T-helper 17 cell (primary cell): ENCODE results near the gene SEMA3C. TPM values are rescaled to one million over a fixed set of nuclear protein-coding genes. Genes with fewer than 3 reads are reported as not detected.

Experiments
- ATAC-seq: fragments of 150-1000 bp; cut with Tn5 transposase; 2 replicates; pipeline ENCODE4 v1.10.0; 2021; ENCODE audit warnings: mild to moderate bottlenecking, moderate library complexity
- DNase-seq, 3 donors: peaks; one replicate each; pipeline versions ENCODE4 v3.0.0 to v3.0.0-alpha.2; 2020 to 2021
- H3K9me3 ChIP-seq: one replicate; pipeline ENCODE4 v1.7.0; 2013; ENCODE audit warnings: low read length, mild to moderate bottlenecking; ENCODE audit not compliant: control insufficient read depth, poor library complexity, severe bottlenecking
- H3K27ac Mint-ChIP-seq: one replicate; pipeline ENCODE4 v1.8.0; 2022; ENCODE audit warnings: mild to moderate bottlenecking, moderate library complexity, mixed read lengths
- H3K27me3 Mint-ChIP-seq: one replicate; pipeline ENCODE4 v1.8.0; 2022; ENCODE audit warnings: mixed read lengths
- H3K36me3 Mint-ChIP-seq: one replicate; pipeline ENCODE4 v1.8.0; 2022; ENCODE audit warnings: low read depth, mixed read lengths
- H3K4me1 Mint-ChIP-seq: one replicate; pipeline ENCODE4 v1.8.0; 2022; ENCODE audit warnings: mild to moderate bottlenecking, mixed read lengths
- H3K4me3 Mint-ChIP-seq: one replicate; pipeline ENCODE4 v1.8.0; 2022; ENCODE audit warnings: mild to moderate bottlenecking, moderate library complexity, mixed read lengths
- total RNA-seq, 4 donors: library from RNA in 2 of 4; stranded (reverse) in 2 of 4; gene quantifications; one replicate each; pipeline ENCODE4 v1.2.3 and lab custom pipeline; 2022 to 2026

SEMA3C gene
- total RNA-seq, 2 donors from 2014 or later: 0.26 to 0.62 TPM

DNA sequence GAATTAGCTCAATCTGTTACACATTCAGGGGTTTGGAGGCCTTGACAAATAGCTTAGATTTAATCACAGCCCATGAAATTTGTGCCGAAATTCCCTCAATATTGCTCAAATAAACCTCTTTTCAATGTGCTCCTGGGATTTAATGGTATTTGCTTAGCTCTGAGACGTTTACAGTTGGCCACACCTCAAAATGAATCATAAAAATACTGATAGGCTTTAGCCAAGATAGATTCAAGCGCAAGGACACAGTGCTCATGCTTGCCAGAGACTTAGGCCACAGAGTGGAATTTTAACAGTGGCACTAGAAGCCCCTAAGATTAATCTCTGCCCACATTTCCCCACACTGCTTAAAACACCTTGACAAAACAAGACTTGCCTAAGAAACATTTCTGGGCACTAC is 2.3 kb upstream of the SEMA3C start:
- H3K4me3 Mint-ChIP-seq: no peak overlapping the region
- H3K27ac Mint-ChIP-seq: no peak overlapping the region
- H3K27me3 Mint-ChIP-seq: peaks cover 26% of the 10 kb centered on the region
- H3K36me3 Mint-ChIP-seq: no peaks in the 10 kb centered on the region
- H3K4me1 Mint-ChIP-seq: no peaks in the 10 kb centered on the region
- H3K9me3 ChIP-seq: no peaks in the 10 kb centered on the region
- DNase-seq: no peak
- no peak for ATAC-seq

DNA sequence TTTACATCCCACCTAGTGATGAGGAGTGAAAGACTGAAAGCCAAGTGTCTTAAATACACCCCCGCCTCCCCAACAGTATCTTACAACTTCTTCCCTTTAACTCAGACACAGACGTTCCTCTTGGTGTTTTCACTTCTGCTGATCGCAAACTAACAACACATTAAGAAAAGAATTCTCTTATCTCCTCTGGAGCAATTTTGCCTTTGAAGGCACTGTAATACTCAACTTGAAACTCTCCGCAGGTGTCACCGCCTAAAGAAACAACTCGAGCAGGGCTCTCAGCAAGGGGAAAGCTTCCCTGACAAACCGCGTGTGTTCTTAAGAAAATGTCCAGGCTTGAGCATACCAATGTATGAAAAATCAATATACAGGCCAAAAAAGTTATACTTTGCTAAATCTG is 452 bp downstream of the SEMA3C start:
- ATAC-seq (no peak), DNase-seq (no peak)
- no peak overlapping the region for H3K4me3 Mint-ChIP-seq
- peaks cover 26% of the 10 kb centered on the region for H3K27me3 Mint-ChIP-seq
- H3K4me1 Mint-ChIP-seq: no peaks in the 10 kb centered on the region
- no peaks in the 10 kb centered on the region for H3K36me3 Mint-ChIP-seq
- no peaks in the 10 kb centered on the region for H3K9me3 ChIP-seq
- H3K27ac Mint-ChIP-seq: no peak overlapping the region

DNA sequence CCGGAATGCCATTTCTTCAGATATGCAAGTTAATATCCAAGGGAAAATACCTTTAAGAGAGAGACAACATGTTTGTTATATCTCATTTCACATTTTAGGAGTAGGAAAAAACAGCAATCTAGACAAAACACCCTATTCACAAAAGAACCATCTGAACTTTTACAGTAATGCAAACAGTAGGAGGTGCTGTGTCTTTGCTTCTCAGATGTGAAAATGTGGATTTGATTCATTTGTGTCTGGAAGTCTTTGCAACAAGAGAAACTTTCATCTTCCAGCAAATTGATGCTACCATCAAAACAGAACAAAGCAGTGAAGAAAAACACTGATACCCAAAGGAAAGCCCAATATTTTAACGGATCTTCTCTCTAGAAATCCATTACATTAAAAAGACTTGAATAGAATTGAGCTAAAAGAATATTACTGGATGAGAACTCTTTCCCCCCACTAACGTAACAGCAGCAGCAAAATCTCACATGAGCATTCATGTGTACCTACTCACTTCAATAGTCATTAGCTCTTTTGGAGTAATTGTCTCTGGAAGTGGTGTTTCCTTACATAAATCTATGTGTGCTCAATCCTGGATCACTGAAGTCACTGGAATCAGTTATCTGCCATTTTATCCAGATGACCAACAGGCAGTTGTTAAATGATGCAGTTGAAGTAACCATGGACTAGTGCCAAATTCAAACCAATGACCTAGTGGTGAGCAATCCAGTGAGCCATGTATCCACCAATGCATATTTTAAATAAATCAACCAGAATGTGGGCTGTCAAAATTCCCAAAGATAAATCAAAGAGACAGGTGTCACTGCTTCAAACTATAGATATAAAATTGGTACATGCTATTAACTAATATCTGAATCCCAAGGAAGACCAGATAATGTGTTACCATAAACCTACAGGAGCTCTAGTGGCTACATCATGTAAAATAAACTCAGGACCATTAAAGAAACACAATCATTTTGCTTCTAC is 1.8 kb downstream of the SEMA3C start:
- ATAC-seq: no peak
- H3K9me3 ChIP-seq: no peaks in the 10 kb centered on the region
- H3K4me3 Mint-ChIP-seq: no peak overlapping the region
- peaks cover 26% of the 10 kb centered on the region for H3K27me3 Mint-ChIP-seq
- DNase-seq: no peak
- H3K36me3 Mint-ChIP-seq: no peaks in the 10 kb centered on the region
- H3K4me1 Mint-ChIP-seq: no peaks in the 10 kb centered on the region
- H3K27ac Mint-ChIP-seq: no peak overlapping the region

DNA sequence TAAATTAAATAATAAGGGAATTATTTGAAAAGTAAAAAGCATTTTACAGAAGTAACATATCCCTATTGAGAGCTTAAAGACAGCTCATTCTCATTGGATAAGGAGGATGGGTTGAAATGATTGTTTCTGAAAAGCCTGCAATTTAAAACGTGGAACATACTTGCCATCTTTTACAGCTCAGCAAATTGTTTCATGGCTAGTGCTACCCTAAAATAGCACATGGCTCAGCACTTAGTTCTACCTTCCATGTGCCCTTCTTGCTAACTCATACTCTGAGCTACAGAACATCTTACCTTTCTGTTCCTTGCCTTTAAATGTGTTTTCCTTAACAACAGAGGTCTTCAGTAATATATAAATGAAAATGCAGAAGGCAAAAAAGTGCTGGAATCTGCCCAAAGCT is 8.6 kb downstream of the SEMA3C start:
- Mint-ChIP-seq H3K27ac (no peak overlapping the region), H3K36me3 (no peaks in the 10 kb centered on the region), H3K27me3 (no peaks in the 10 kb centered on the region), H3K4me1 (no peaks in the 10 kb centered on the region), H3K4me3 (no peak overlapping the region)
- no peak for DNase-seq
- no peak for ATAC-seq
- no peaks in the 10 kb centered on the region for H3K9me3 ChIP-seq

DNA sequence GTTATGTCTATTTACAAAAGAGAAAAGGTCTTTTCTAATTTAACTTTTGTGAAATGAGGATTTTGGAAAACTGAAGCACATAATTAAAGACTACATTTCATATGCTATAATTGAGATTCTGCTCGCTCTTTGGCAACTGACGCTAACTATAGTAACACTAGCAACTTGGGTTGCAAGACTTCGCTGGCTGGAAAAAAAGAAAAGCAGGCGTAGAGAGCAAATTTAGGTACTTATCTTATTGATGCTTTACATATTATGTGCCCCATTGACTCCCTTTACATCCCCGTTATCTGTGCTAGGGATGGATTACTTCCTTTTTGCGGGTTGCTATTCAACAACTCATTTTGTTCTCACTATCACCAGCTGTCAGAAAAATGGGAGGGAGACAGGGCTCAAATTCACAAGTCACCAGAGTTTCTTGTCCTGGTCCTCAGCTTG is 10.5 kb downstream of the SEMA3C start:
- Mint-ChIP-seq H3K4me1 (no peaks in the 10 kb centered on the region), H3K4me3 (no peak overlapping the region), H3K36me3 (no peaks in the 10 kb centered on the region), H3K27ac (no peak overlapping the region), H3K27me3 (no peaks in the 10 kb centered on the region)
- ATAC-seq: no peak
- no peaks in the 10 kb centered on the region for H3K9me3 ChIP-seq
- DNase-seq: no peak

DNA sequence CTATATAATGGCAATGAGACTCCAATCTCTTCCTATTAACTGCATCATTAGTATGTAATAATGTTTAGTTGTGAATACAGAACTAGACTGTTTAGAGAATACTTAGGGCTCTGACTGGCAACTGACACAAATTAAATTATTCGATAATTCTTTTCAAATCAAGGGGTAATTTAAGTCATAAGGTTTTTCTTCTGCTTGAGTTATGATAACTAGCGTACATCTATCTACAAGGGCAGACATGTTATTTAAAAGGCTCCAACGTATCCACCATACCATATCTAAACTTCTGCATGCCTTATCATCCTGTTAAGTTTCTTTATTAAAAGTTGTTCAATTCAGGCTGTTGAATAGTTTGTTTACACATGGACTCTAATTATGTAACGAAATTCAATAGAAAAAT is 11.2 kb downstream of the SEMA3C start:
- H3K4me3 Mint-ChIP-seq: no peak overlapping the region
- no peaks in the 10 kb centered on the region for H3K9me3 ChIP-seq
- H3K27ac Mint-ChIP-seq: no peak overlapping the region
- ATAC-seq (no peak), DNase-seq (no peak)
- no peaks in the 10 kb centered on the region for H3K27me3 Mint-ChIP-seq
- no peaks in the 10 kb centered on the region for H3K36me3 Mint-ChIP-seq
- H3K4me1 Mint-ChIP-seq: no peaks in the 10 kb centered on the region

DNA sequence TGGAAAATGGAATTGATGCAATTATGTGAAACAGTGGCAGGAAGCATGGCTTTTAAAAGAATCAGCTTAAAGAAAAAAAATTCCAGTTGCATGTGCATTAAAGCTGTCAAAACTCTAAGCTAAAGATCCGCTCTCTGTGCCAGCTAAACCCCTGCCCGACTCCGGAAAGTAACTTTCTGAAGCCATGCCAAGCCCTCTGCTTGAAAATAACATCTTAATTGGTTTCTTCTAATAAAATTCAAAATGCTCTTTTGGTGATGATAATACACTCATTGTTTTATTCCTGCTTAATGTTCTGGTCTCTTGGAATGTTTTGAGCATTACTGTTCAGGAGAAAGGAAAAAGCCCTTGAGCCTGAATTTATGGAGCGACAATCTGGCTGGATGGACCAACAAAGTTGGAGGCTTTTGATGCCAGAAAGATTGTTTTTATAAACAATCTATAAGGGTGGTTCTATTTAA is 11.7 kb downstream of the SEMA3C start:
- ATAC-seq (no peak), DNase-seq (no peak)
- H3K27ac Mint-ChIP-seq: no peak overlapping the region
- H3K27me3 Mint-ChIP-seq: no peaks in the 10 kb centered on the region
- H3K4me1 Mint-ChIP-seq: no peaks in the 10 kb centered on the region
- H3K4me3 Mint-ChIP-seq: no peak overlapping the region
- H3K36me3 Mint-ChIP-seq: no peaks in the 10 kb centered on the region
- H3K9me3 ChIP-seq: no peaks in the 10 kb centered on the region

DNA sequence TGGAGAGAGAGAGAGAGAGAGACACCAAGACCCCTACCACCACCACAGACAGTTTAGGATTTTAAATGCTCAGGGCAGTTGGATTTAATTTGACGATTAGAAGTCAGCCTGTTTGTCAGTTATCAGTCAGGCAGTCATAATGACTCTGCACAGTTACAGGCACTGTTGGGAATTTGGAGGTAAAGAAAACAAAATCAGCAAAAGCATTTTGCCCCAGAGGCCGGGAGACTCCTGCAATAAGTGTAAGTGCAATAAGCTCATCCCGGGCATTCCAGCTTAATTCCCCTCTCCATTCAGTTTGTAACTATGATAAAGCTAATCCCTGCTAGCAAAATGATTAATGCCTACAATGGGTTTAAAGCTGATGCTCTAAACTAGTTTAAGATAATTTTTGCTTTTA is 13.5 kb downstream of the SEMA3C start:
- Mint-ChIP-seq H3K4me1 (no peaks in the 10 kb centered on the region), H3K27ac (no peak overlapping the region), H3K27me3 (no peaks in the 10 kb centered on the region), H3K4me3 (no peak overlapping the region), H3K36me3 (no peaks in the 10 kb centered on the region)
- H3K9me3 ChIP-seq: no peaks in the 10 kb centered on the region
- ATAC-seq: no peak
- DNase-seq: no peak

DNA sequence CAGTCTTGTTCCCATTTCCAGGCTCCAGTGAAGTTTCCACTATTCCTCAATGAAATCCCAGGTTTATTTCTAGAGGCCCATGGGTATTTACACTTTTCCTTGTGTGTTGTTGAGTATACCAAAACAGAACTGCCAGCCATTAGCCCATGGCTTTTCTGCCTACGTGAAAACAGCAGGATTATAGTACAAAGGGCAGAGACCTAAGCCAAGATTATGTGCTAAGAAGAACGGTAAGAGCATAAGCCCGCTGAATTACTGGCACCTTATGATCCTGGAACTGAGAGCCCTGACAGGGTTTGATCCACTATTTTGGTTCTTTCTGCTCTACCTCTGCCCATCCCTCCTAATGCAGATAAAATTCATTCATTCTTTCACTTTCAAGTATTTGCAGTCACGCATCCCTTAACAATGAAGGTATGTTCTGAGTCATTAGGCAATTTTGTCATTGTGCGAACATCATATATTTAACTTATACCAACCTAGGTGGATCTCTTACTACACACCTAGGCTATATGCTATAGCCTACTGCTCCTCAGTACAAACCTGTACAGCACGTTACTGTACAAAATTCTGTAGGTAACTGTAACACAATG is 16.0 kb downstream of the SEMA3C start:
- Mint-ChIP-seq H3K4me1 (no peaks in the 10 kb centered on the region), H3K36me3 (no peaks in the 10 kb centered on the region), H3K27me3 (no peaks in the 10 kb centered on the region), H3K4me3 (no peak overlapping the region), H3K27ac (no peak overlapping the region)
- no peak for ATAC-seq
- no peaks in the 10 kb centered on the region for H3K9me3 ChIP-seq
- no peak for DNase-seq

DNA sequence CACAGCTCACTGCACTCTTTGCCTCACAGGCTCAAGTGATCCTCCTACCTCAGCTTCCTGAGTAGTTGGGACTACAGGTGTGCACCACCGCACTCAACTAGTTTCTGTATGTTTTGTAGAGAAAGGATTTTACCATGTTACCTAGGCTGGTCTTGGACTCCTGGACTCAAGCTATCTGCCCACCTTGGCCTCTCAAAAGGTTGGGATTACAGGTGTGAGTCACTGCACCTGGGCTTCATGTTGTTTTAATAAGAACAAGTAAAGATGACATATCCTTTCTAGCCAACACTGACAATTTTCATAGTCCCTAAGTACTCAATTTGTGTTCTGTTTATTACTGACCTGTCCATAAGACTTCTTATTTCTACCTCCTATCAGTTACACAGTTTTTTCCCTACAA is 16.8 kb downstream of the SEMA3C start:
- DNase-seq: no peak
- H3K9me3 ChIP-seq: no peaks in the 10 kb centered on the region
- ATAC-seq: no peak
- no peaks in the 10 kb centered on the region for H3K27me3 Mint-ChIP-seq
- H3K4me1 Mint-ChIP-seq: no peaks in the 10 kb centered on the region
- no peak overlapping the region for H3K27ac Mint-ChIP-seq
- H3K4me3 Mint-ChIP-seq: no peak overlapping the region
- no peaks in the 10 kb centered on the region for H3K36me3 Mint-ChIP-seq

DNA sequence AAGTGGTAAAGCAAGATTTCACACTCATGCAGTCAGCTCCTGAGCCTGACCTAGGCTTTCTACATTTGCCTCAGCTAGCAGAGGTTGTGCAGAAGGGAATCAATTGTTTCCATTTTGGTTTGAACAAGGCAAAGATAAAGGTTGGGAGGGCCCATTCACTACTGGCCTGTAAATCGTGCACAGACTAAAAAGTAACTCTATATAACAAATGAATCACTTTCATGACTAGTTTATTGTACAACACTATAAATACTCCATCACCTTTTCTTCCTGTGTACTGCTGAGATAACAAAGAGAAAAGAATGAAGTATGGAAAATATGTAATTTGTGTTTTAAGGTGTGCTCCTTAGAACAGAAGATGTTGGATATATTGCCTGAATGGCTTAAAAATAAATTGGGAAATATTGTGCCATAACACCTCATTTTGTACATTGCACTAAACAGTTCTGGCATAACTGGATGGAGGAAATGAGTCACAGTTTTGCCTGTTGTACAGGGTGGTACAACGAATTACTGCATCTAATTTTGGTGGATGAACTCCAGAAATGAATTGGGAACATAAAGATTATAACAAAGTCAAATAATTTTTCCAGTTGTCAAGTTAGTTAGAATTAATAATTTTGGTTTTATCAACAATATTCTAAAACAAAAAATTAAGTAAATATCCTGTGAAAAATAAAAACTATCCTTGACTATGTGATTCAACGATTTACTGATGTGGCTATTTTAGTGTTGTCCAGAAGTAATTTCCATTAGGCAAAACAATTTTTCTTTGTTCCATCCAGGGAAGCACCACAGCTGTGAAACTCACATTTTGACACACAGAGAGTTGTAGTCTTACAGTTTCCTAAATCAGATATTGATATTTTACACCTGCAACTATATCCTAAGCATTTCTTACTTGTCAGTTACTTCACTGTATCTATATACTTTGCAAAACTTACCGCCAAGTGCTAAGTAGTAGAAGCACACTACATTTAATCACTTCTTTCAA is 18.0 kb downstream of the SEMA3C start:
- H3K27ac Mint-ChIP-seq: no peak overlapping the region
- no peaks in the 10 kb centered on the region for H3K9me3 ChIP-seq
- H3K4me1 Mint-ChIP-seq: no peaks in the 10 kb centered on the region
- H3K4me3 Mint-ChIP-seq: no peak overlapping the region
- no peaks in the 10 kb centered on the region for H3K36me3 Mint-ChIP-seq
- DNase-seq: no peak
- no peaks in the 10 kb centered on the region for H3K27me3 Mint-ChIP-seq
- no peak for ATAC-seq

DNA sequence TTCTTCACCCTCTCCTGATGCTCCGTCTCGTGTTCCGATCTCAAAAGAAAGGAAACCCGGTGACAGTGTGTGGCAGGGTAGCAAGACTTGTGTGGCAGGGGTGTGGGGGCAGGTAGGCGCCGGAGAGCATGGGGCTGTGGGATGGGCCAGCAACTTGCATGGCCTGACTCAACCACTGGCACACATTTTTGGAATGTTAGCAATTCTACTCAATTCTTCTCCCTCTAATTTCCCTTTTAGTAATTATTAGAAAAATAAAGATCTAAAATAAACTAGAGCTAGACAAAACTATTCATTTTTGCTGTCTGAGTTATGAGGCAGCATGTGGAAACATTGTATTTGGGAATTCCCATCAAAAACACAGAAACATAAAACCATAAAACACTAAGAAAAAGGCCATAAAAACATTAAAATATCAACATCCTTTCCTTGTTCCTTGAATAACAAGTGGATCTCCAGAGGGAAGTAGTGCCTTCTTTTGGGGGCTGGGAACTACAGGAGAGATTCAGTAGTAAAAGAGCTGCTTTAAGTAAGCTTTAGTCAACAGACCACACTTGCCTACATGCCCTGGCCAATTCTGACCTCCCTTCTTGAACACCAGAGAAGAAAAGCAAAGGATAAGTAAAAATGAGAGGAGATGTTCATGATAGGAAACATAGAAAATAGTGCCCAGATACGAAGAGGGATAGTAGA is 21.8 kb downstream of the SEMA3C start:
- Mint-ChIP-seq H3K27ac (no peak overlapping the region), H3K36me3 (no peaks in the 10 kb centered on the region), H3K4me3 (no peak overlapping the region), H3K4me1 (no peaks in the 10 kb centered on the region), H3K27me3 (no peaks in the 10 kb centered on the region)
- H3K9me3 ChIP-seq: no peaks in the 10 kb centered on the region
- no peak for DNase-seq
- ATAC-seq: no peak
